HG02970 (cell line): Measurements from ENCODE around the gene CCDC183.
"Not testable (repeated sequence)": the region's sequence is repeated elsewhere in the genome, so short reads cannot be mapped to it uniquely, and the experiment has no call there.

Experiments used
- ATAC-seq: cut with Tn5 transposase; IDR thresholded peaks from one replicate; pipeline ENCODE4 v1.9.1; 2021; ENCODE audit warnings: mild to moderate bottlenecking, moderate library complexity, moderate number of reproducible peaks; ENCODE audit not compliant: unreplicated experiment, low FRiP score

The CCDC183 gene

GRCh38 chr9:136796238-136796774, at the start of gene CCDC183:
CCDC183 (plus strand) TSS chr9:136796338; CDS start chr9:136796398, 60 bp downstream.
- no peak for ATAC-seq

DNA sequence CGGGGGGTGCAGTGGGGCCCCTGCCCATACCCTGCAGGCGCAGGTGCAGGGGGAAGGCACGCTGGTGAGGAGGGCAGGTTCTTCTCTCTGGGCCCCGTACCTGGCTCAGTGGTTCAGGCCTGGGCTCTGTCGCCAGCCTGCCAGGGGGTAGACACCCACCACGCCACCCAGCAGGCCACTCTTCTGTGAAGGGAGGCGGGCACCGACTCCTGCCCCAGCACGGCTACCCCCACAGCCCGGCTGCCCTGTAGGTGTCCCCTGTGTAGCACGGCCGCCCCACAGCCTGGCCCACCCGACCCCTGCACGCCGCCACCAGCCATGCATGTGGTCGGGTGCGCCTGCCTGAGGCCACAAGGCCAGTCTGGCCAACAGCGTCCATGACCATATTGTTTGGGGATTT, 49.5 kb upstream of the CCDC183 start:
- ATAC-seq, result no peak

GRCh38 chr9:136747161-136748060, 48.7 kb upstream of the CCDC183 start:
- no peak for ATAC-seq

DNA sequence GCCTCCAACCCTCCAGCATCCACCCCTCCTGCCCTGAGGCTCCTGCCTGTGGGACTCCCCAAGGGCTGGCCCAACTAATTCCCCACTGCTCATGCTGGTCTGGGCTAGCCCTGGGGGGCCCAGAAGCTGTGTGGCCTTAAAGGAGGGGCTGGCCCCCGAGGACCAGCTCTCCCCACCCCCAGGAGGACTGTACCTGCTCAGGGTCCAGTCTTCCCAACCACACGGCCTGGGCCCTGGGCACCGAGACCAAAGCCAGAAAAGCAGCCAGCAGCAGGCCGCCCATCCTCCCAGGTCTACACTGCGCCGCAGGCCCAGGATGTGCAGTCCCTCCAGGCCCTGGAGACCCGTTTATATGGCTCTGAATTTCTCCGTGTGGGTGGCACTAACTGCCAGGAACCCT, 47.9 kb upstream of the CCDC183 start, which contains the start of gene LCN6:
Gene LCN6 (minus strand): TSS at position 325 of the 400 bp plus-strand sequence. CDS start 42 bp downstream, at position 283.
- no peak for ATAC-seq

DNA sequence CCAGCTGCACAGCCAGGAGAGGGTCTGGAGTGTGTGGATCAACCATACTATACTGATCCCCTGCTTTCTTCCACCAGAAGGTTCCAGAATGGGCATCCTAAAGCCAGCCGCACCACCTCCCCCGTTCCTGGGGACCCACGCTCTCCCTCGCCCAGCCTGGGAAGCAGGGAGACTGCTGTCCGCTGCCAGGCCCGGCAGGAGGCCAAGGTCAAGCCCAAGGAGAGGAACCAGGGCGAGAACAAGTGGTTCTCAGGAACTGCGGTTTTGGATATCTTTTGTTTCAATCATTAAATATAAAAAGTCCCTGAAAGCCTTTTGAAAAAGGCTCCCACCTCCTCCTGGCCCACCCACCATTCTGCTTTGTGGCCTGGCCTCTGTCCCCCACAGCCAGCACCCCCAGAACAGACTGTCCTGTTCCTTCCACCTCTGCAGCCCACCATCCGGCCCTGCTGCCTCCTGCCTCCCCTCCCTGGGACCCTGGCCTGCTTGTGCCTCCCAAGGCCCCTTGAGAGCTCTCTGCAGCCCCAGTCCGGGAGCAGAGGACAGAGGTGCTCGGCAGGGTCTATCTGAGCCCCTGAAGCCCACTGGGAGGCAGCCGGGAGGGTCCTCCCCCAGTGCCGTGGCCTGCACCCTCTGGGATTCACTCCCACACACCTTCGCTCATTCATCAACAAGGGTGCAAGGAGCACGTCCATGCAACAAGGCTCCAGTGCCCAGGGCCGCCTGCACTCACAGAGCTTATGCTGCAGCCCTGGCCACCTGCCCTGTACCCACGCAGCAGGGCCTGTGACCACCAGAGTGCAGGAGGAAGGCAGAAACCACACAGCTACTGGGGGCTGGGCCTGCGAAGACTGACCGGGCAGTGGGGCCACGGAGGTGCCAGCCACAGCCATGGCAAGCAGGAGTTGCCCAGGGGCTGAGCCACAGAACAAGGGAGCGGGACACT, 47.2 kb upstream of the CCDC183 start:
- ATAC-seq, result no peak

GRCh38 chr9:136750526-136750925, 45.6 kb upstream of the CCDC183 start:
- no peak for ATAC-seq

- ATAC-seq, result no peak
Measured at GRCh38 chr9:136751244-136751643, 44.9 kb upstream of the CCDC183 start.

DNA sequence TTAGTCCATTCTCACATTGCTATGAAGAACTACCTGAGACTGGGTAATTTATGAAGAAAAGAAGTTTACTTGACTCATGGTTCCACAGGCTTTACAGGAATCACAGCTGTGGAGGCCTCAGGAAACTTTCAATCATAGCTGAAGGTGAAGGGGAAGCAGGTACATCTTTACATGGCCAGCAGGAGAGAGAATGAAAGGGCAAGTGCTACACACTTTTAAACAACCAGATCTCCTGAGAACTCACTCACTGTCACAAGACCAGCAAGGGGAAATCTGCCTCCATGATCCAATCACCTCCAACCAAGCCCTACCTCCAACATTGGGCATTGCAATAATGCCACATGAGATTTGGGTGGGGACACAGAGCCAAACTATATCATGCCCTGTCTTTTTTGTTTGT, 44.3 kb upstream of the CCDC183 start:
- no peak for ATAC-seq

GRCh38 chr9:136753371-136754058, 42.6 kb upstream of the CCDC183 start:
- ATAC-seq, result no peak

DNA sequence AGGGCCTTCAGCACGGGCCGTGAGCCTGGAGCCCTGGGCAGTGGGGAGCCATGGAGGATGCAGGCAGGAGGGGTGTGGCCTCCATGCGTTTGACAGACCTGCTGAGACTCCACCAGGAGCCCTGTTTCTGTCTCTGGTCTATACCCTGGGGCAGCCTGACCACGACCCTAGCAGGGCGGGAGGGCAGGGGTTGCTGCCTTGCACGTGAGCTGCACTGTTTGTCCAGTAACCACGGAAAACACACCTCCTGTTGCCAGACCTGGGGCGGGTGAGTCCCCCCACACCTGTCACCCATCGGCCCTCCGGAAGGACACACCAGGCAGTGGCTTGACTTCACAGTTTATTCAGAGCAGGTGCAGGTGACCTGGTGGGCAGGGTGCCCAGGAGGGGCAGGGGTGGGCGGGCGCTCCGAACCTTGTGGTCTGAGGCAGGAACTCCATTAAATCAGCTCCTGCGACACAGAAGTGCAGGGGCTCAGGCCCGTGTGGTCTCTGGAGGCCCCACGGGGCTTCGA, 42.0 kb upstream of the CCDC183 start:
- no peak for ATAC-seq

DNA sequence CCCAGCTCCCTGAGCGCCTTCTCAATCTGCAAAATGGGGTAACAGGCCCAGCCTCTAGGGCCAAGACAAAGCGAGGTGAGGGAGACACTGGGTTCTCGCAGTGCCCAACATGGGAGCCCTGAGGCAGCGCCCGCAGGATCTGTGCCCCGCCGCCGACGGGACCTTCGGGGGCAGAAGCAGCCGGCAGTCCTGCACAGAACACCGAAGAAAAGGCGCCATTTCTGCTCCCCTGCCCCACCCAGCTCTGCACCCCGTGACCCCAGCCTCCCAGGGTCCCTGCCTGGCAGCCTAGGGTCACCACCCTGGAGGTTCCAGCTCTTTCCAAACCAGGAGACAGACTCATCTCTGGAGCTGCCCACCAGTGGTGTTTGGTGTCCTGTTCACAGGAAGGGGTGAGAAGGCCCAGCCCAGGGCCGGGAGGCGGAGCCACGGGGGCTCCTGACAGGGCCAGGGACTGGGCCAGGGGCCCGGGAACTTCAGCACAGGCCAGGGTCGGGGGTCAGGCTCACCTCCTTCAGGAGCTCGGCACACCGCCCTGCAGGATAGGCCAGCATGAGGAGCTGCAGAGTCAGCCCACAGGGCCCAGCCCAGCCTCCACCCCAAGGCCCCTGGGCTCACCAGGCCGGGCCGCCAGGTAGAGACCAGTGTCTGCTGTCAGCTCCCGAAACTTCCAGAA, 41.4 kb upstream of the CCDC183 start:
- ATAC-seq, result no peak

- not testable (repeated sequence) for ATAC-seq
Measured at GRCh38 chr9:136755302-136756133, 40.6 kb upstream of the CCDC183 start.

GRCh38 chr9:136756134-136756438, 40.1 kb upstream of the CCDC183 start:
- ATAC-seq, result no peak

DNA sequence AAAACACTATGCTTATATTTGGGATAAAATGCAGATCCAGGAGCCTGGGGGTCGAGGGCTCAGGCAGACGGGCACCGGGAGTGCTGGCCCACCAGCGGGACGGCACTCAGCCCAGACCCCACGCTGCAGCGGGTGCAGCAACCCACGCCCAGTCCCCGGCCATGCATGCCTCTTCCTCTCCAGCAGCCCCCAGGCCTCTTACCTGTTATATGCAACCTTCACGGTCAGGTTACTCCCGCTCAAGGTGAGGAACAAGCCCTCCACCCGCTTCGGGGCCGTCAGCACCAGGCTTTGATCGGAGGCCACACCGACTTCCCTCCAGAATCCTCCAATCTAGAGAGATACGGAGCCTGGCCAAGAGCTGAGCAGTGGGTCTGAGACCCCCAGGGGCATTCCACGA, 39.3 kb upstream of the CCDC183 start:
- ATAC-seq, result no peak

- no peak for ATAC-seq
Measured at GRCh38 chr9:136757328-136757727, 38.8 kb upstream of the CCDC183 start.

- no peak for ATAC-seq
Measured at GRCh38 chr9:136757751-136758140, 38.4 kb upstream of the CCDC183 start.

DNA sequence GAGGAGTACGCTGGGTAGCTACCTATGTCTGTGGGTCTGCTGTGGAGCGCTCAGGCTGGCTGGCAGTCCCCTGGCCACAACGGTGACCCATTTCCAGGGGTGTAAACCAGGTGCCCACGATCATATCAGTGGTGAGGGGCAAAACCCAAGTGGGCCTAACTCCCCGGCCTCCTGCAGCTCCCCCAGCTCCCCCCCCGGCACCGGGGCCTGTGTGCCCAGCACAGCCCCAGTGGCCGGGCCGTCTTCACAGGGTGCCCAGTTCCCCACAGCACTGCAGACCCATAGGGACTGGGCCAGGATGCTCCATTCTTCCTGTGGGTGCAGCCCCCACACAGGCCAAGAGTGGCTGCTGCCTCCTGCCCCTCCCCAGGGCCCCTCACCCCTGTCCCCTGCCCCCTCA, 37.1 kb upstream of the CCDC183 start:
- no peak for ATAC-seq

DNA sequence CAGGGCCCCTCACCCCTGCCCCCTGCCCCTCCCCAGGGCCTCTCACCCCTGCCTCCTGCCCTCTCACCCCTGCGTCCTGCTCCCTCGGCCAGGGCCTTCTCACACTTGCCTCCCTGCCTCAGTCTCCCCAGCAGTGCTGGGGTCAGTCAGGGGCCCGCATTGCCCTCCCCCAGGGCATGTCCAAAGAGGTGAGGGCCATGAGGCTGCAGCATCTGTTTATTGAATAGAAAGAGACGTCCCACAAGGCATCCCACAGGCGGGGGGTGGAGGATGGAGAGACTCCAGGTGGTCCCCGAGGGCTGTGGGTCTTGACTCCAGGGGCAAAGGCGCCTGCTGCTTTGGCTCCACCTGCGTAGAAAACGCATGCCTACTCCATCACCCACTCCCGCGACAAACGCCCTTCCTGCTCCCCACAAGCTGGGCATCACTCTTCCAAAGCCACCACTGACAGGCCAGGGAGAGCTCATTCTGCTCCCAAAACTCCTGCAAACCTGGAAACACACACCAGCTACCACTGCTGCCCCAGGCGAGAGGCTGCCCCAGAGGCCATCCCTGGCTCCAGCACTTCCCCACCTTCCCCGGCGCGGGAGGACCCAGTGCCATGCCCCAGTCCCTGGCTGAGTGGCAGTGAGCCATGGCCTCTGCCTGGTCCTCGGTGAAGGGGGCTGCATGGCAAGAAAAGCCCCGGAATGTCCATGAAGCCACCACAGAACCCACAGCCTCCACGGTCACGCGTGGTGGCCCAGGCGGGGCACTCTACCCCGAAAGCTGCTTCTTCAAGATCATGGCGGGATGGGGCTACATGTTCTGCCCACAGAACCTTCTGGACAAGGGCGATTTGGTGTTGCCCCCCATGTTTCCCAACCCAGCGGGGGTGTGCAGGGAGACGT, 36.5 kb upstream of the CCDC183 start:
- no peak for ATAC-seq
